Thyroid gland (tissue), 4 donors: Measurements from ENCODE around the gene POLK.

Experiments
- CTCF ChIP-seq, 6 experiments: fragments of 200-600 bp in 3 of 6; fragments of 450-650 bp in 3 of 6; sonication (generic) in 3 of 6; IDR thresholded peaks; one replicate each; pipeline ENCODE4 v1.5.1; 2016 to 2019; ENCODE audit warnings: antibody characterized with exemption in 6 of 6, mild to moderate bottlenecking in 2 of 6, inconsistent platforms in 1 of 6, moderate library complexity in 1 of 6
- POLR2A ChIP-seq, 2 donors: fragments of 450-650 bp; IDR thresholded peaks; one replicate each; pipeline ENCODE4 v1.6.1; 2017; ENCODE audit warnings: antibody characterized with exemption in 2 of 2, mild to moderate bottlenecking in 2 of 2, moderate library complexity in 1 of 2

GRCh38 chr5:75534734-75535133 is 23.0 kb downstream of the POLK start:
- no peak for TF ChIP-seq CTCF (IDR thresholded peaks at IDR 0.05)
- TF ChIP-seq POLR2A (IDR thresholded peaks at IDR 0.05), result no peak
